ENCODE results near the gene P4HA3. TPM values are rescaled to one million over a fixed set of nuclear protein-coding genes. Genes with fewer than 3 reads are reported as not detected.

The P4HA3 gene
- total RNA-seq, 2 experiments from 2014 or later = not detected

DNA sequence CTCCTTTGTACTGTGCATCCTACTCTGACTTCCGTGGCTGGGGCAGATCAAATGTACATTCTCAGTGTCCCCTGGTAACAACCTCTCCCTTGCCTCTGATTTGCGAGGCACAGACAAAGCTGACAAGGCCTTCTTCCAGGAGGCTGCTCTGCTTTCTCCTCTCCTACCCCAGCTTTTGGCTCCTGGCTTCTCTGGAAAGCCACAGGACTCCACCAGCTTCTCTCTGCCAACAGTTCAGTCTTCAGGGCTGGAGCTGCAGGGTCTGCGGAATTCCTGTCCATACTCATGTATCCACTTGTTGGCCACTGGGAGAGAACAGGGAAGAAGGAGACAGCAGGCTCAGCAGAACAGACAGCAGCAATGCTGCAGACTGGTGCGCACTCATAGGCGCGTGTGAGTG, 44.4 kb downstream of the P4HA3 start:
- no peak for DNase-seq
- H3K27ac Mint-ChIP-seq = no peak overlapping the region
- no peak for TF ChIP-seq CTCF (IDR thresholded peaks at IDR 0.05)
- no peaks in the 10 kb centered on the region for H3K36me3 Mint-ChIP-seq (ENCODE audit: low read depth)
- no peak overlapping the region for H3K4me3 Mint-ChIP-seq
- peaks cover 6% of the 10 kb centered on the region for H3K27me3 Mint-ChIP-seq
- ChIA-PET CTCF (interaction anchor here (1.6 to 2.0 kb wide), 2 partner anchors 12 to 55 kb away, joined by 5 to 6 read pairs; no protein-coding TSS in a partner anchor), POLR2A (no interaction called here)
- intact Hi-C loops (cut with micrococcal nuclease) = no loop called here
- H3K9me3 Mint-ChIP-seq = no peaks in the 10 kb centered on the region
- no peak for ATAC-seq
- H3K4me1 Mint-ChIP-seq (ENCODE audit: low read depth) = peaks cover 19% of the 10 kb centered on the region

- ChIA-PET POLR2A (interaction anchor here (1.2 kb wide), 1 partner anchor 11 kb away, joined by 3 read pairs; no protein-coding TSS in a partner anchor), CTCF (interaction anchor here (1.5 kb wide), 1 partner anchor 9 kb away, joined by 5 read pairs; no protein-coding TSS in a partner anchor)
- DNase-seq (no peak), ATAC-seq (no peak)
- no peak overlapping the region for H3K27ac Mint-ChIP-seq
- H3K9me3 Mint-ChIP-seq = no peaks in the 10 kb centered on the region
- H3K4me1 Mint-ChIP-seq (ENCODE audit: low read depth) = peaks cover 19% of the 10 kb centered on the region
- TF ChIP-seq CTCF (IDR thresholded peaks at IDR 0.05) = no peak
- no peaks in the 10 kb centered on the region for H3K36me3 Mint-ChIP-seq (ENCODE audit: low read depth)
- no peak overlapping the region for H3K4me3 Mint-ChIP-seq
- intact Hi-C loops (cut with micrococcal nuclease) = no loop called here
- peaks cover 3% of the 10 kb centered on the region for H3K27me3 Mint-ChIP-seq
These were observed 46.2 kb downstream of the P4HA3 start for GRCh38 chr11:74265256-74265655.

- Mint-ChIP-seq H3K36me3 (ENCODE audit: low read depth) (no peaks in the 10 kb centered on the region), H3K4me3 (no peak overlapping the region), H3K9me3 (no peaks in the 10 kb centered on the region), H3K4me1 (ENCODE audit: low read depth) (no peaks in the 10 kb centered on the region), H3K27me3 (peaks cover 3% of the 10 kb centered on the region), H3K27ac (no peak overlapping the region)
- ChIA-PET POLR2A (no interaction called here), CTCF (no interaction called here)
- ATAC-seq (no peak), DNase-seq (no peak)
- no peak for TF ChIP-seq CTCF (IDR thresholded peaks at IDR 0.05)
- intact Hi-C loops (cut with micrococcal nuclease) = no loop called here
These were observed 48.7 kb downstream of the P4HA3 start for GRCh38 chr11:74262725-74263124.

GRCh38 chr11:74257959-74258553, 53.4 kb downstream of the P4HA3 start:
- intact Hi-C loops (cut with micrococcal nuclease) = loop anchor here (5.0 kb wide), 2 partner anchors 64 to 189 kb away; no protein-coding TSS in a partner anchor
- ChIA-PET CTCF (interaction anchor here (1.0 to 1.2 kb wide), 2 partner anchors 192 to 195 kb away, joined by 3 to 4 read pairs; no protein-coding TSS in a partner anchor), POLR2A (no interaction called here)
- Mint-ChIP-seq H3K27me3 (peaks cover 3% of the 10 kb centered on the region), H3K27ac (no peak overlapping the region), H3K36me3 (ENCODE audit: low read depth) (peaks cover 12% of the 10 kb centered on the region), H3K4me3 (no peak overlapping the region), H3K4me1 (ENCODE audit: low read depth) (peaks cover 3% of the 10 kb centered on the region), H3K9me3 (no peaks in the 10 kb centered on the region)
- no peak for DNase-seq
- no peak for TF ChIP-seq CTCF (IDR thresholded peaks at IDR 0.05)
- ATAC-seq = no peak

DNA sequence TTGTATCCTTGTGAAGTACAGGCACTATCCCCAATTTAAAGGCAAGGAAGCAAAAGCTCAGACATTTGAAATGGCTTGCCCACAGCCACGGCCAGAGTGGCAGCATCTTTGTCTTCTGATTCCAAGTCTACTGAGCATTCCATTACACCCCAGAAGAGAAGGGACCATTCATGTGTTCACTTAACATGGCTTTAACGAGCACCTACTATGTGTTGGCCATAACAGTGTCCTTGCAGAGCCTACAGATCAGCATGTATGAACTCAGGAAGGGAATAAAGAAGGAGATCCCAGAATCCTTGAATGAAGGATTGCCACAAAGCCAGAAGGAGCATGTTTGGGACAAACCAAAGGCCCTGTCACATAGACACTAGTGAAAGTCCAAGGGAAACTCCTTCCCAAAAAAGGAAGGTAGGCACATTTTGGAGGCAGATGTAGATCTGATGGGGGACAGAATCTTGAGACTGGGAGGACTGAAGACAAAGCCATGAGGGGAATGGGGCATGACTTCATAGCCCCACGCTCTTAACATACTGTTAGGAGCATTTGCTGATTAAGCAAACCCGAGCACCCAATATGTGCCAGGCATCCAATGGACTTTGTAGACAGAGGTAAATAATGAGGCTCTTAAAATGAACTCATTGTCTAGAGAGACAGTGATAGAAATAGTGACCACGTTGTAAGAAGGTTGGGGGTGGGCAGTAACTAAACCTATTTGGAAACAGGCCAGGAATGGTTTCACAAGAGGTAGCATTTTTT, 54.9 kb downstream of the P4HA3 start:
- H3K27me3 Mint-ChIP-seq = no peaks in the 10 kb centered on the region
- H3K36me3 Mint-ChIP-seq (ENCODE audit: low read depth) = peaks cover 12% of the 10 kb centered on the region
- DNase-seq (no peak), ATAC-seq (no peak)
- H3K27ac Mint-ChIP-seq = no peak overlapping the region
- CTCF ChIA-PET = interaction anchor here (0.8 to 4.0 kb wide), 41 partner anchors 9 to 631 kb away, joined by 3 to 47 read pairs (median 5); no protein-coding TSS in a partner anchor
- H3K4me3 Mint-ChIP-seq = no peak overlapping the region
- TF ChIP-seq CTCF (IDR thresholded peaks at IDR 0.05) = no peak
- no peaks in the 10 kb centered on the region for H3K9me3 Mint-ChIP-seq
- POLR2A ChIA-PET = interaction anchor here (0.6 kb wide), 1 partner anchor 65 kb away, joined by 3 read pairs; no protein-coding TSS in a partner anchor
- H3K4me1 Mint-ChIP-seq (ENCODE audit: low read depth) = peaks cover 3% of the 10 kb centered on the region
- intact Hi-C loops (cut with micrococcal nuclease) = loop anchor here (5.0 kb wide), 2 partner anchors 66 to 191 kb away; no protein-coding TSS in a partner anchor
